ENCODE results near the gene LANCL2.
"Not testable (repeated sequence)": the region's sequence is repeated elsewhere in the genome, so short reads cannot be mapped to it uniquely, and the experiment has no call there.

The LANCL2 gene

DNA sequence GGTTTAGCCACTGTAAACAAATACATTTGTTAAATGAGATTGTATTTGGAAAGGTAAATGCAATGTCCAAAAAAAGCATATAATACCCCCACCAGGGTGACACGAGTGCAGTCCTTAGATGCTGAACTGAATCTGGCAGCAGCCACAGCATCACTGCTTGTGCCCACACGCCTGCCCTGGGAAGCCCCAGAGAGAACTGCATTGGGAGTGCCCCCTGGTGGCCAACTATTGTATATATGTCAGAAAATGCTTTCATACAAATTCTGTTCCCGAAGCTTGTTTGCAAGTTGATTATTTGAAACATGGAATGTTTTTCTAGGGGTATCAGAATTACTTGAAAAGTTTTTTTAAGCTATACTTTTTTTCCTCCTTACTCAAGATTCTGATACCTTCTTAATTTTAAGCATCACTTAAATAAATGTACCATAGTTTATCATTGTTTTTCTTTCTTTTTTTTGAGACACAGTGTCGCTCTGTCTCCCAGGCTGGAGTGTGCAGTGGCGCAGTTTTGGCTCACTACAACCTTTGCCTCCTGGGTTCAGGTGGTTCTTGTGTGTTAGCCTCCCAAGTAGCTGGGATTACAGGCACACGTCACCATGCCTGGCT lies 50.1 kb downstream of the LANCL2 start:
- TF ChIP-seq, protein P1, sequence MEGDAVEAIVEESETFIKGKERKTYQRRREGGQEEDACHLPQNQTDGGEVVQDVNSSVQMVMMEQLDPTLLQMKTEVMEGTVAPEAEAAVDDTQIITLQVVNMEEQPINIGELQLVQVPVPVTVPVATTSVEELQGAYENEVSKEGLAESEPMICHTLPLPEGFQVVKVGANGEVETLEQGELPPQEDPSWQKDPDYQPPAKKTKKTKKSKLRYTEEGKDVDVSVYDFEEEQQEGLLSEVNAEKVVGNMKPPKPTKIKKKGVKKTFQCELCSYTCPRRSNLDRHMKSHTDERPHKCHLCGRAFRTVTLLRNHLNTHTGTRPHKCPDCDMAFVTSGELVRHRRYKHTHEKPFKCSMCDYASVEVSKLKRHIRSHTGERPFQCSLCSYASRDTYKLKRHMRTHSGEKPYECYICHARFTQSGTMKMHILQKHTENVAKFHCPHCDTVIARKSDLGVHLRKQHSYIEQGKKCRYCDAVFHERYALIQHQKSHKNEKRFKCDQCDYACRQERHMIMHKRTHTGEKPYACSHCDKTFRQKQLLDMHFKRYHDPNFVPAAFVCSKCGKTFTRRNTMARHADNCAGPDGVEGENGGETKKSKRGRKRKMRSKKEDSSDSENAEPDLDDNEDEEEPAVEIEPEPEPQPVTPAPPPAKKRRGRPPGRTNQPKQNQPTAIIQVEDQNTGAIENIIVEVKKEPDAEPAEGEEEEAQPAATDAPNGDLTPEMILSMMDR (conservative IDR thresholded peaks at IDR 0.05; ENCODE audit: control insufficient read depth, insufficient read depth, low read depth, low read length) = peak; percentile 75
- DNase-seq (ENCODE audit: low read depth) = peak; percentile 67
- H3K4me3 ChIP-seq (ENCODE audit: control insufficient read depth, low read depth, low read length) = no peak overlapping the region

DNA sequence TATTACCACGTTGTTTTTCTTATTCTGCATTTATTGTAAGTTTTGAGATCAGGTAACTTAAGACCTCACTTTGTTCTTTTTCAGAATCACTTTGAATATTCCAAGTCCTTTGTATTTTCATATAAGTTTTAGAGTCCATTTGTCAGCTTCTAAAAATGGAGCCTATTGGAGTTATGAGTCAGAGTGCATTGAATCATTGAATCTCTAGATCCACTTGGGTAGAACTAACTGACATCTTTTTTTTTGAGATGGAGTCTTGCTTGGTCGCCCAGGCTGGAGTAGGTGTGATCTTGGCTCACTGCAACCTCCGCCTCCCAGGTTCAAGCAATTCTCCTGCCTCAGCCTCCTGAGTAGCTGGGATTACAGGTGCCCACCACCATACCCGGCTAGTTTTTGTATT lies 52.3 kb downstream of the LANCL2 start:
- DNase-seq (ENCODE audit: low read depth); H3K4me3 ChIP-seq (ENCODE audit: control insufficient read depth, low read depth, low read length): not testable (repeated sequence)

DNA sequence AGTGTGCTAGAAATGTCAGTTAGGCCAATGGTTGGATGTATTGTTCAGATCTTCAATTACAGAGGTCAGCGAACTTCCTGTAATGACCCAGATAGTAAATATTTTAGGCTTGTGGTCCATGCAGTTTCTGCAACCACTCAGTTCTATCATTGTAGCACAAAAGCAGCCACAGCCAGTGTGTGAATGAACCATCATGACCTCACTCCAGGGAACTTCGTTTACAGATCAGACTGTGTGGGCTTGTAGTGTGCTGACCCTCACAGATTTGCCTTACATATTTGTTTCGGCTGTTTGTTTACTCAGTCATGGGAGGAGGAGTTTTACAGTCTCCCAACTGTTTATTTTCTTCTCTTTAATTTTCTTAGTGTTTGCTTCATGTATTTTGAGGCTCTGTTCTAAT lies 55.4 kb downstream of the LANCL2 start:
- no peak overlapping the region for H3K4me3 ChIP-seq (ENCODE audit: control insufficient read depth, low read depth, low read length)
- TF ChIP-seq, protein P1 (conservative IDR thresholded peaks at IDR 0.05; ENCODE audit: control insufficient read depth, insufficient read depth, low read depth, low read length) = no peak
- peak; percentile 35 for DNase-seq (ENCODE audit: low read depth)

DNA sequence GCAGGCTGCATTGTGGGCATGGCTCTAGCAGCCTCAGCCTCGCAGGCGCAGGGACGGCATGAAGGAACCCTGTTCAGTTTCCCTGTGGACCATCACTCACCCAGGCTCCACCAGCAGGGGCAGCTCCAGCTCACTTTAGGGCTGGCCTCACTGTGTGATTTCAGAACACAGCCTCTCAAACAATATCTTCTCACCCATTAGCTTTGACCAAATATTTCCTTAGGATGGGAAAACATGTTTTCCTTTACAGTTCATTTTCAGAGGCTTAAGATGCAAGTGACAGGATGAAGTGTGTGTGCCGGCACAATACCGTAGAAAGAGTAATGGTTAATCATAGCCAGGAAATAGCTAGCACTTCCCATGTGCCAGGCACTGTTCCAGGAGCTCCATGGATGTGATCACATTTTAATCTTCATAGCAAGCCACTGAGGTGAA lies 58.2 kb downstream of the LANCL2 start:
- peak; percentile 68 for DNase-seq (ENCODE audit: low read depth)
- TF ChIP-seq, protein P1 (conservative IDR thresholded peaks at IDR 0.05; ENCODE audit: control insufficient read depth, insufficient read depth, low read depth, low read length) = peak; percentile 39
- H3K4me3 ChIP-seq (ENCODE audit: control insufficient read depth, low read depth, low read length) = no peak overlapping the region

DNA sequence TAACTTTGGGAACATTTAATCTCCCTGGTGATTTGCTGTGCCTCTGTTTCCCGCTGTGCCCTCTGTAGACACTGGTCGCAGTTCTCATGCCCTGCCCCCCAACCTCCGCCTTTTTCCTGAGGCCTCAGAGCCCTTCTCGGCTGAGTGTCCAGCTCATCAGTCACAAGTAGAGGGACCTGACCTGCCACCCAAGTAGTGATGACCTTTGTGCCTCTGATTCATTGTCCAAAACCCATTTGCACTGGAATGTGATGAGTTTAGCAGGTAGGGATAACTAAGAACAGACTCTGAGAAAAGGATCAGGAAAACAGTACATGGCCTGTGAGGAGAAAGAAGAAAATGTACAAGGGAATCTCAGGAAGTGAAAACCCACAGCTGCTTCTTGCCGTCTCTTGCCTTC lies 58.8 kb downstream of the LANCL2 start:
- DNase-seq (ENCODE audit: low read depth) = peak; percentile 21
- TF ChIP-seq, protein P1 (conservative IDR thresholded peaks at IDR 0.05; ENCODE audit: control insufficient read depth, insufficient read depth, low read depth, low read length) = no peak
- no peak overlapping the region for H3K4me3 ChIP-seq (ENCODE audit: control insufficient read depth, low read depth, low read length)

DNA sequence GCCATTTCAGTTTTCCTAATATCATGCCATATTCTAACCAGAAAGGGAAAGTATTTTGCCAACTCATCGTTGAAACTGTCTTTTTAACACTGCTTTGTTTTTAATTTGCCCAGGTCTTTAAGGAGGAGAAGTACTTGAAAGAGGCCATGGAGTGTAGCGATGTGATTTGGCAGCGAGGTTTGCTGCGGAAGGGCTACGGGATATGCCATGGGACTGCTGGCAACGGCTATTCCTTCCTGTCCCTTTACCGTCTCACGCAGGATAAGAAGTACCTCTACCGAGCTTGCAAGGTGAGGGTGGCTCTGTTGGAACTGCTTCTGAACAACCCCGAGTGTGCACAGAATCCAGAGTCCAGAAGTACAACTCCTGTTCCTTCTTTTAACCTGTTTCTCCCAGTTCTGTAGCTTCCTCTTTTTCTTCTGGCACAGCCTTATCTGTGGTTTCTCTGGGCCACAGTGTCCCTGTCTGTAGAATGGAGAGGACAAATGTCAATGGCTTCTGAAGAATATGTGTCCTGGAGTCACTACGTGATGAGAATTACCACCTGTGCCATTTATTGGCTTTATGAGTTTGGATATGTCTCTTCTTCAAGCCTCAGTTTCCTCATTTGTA lies 60.1 kb downstream of the LANCL2 start:
- TF ChIP-seq, protein P1 (conservative IDR thresholded peaks at IDR 0.05; ENCODE audit: control insufficient read depth, insufficient read depth, low read depth, low read length) = no peak
- no peak for DNase-seq (ENCODE audit: low read depth)
- no peak overlapping the region for H3K4me3 ChIP-seq (ENCODE audit: control insufficient read depth, low read depth, low read length)

DNA sequence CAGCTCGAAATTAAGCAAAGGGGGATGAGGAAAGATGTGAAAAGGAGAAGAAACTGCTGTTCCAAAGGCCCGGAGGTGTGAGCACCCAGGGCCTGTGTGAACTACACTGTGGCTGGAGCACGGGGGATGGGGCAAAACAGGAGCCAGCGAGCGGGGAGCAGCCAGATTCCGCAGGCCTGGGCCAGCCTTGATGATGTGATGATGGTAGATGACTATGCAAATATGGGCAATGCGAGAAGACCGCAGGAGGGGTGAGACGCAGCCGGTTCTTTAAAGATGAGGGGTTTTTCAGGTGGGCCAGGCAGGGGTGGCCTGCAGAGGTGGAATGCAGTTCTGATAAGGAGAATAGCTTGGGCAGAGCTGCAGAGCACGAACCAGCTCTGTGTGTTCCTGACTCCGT lies 61.5 kb downstream of the LANCL2 start:
- DNase-seq (ENCODE audit: low read depth) = no peak
- TF ChIP-seq, protein P1 (conservative IDR thresholded peaks at IDR 0.05; ENCODE audit: control insufficient read depth, insufficient read depth, low read depth, low read length) = no peak
- no peak overlapping the region for H3K4me3 ChIP-seq (ENCODE audit: control insufficient read depth, low read depth, low read length)
